C4-2B (cell line): ENCODE data around the gene APOBR.
"Not testable (repeated sequence)": the region's sequence is repeated elsewhere in the genome, so short reads cannot be mapped to it uniquely, and the experiment has no call there.

Source experiments
- H3K27ac ChIP-seq: fragments of 450-650 bp; 2 replicates; pipeline ENCODE4 v1.5.1; 2017
- CTCF ChIP-seq: fragments of 450-650 bp; conservative IDR thresholded peaks from 2 replicates; pipeline ENCODE4 v1.5.1; 2017; ENCODE audit warnings: mild to moderate bottlenecking
- ZFX ChIP-seq: fragments of 450-650 bp; IDR thresholded peaks from 2 replicates; pipeline ENCODE4 v1.6.1; 2017

The APOBR gene, protein sequence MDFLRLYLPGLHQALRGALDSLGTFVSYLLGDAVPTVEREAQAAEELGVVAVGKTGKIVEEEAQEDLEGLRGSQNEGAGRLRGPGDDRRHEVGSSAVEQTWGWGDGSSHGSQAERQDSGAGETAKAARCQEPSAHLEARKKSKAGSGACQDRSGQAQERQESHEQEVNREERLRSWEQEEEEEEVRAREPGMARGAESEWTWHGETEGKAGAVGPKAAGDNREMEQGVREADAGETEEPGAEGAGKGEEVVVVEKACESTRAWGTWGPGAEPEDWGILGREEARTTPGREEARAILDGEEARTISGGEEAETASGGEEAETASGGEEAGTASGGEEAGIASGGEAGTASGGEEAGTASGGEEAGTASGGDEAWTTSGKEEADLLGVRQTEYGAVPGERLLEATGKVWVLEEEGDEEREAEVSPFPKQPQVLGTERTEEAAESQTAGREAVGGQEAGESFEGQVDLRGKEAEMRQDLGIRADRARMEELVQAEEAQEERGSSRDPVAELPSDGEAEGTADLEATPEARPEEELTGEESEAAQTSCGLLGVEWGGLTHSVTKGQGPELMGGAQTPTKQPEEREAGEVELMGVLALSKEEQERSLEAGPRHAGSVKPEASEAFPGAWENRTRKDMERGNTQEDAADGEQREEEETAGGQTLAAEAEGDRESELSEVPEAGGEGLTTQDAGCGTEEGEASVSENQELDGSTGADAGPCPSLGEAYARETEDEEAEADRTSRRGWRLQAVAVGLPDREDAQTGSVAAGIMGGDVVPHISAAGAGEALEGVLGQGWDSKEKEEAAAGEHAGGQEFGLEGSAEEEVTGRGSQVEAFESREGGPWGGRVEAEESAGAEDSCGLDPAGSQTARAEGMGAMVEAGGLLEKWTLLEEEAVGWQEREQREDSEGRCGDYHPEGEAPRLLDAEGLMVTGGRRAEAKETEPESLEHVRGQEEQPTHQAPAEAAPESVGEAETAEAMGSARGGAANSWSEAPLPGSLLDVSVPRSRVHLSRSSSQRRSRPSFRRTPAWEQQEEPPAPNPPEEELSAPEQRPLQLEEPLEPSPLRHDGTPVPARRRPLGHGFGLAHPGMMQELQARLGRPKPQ

GRCh38 chr16:28494121-28494851 is at the start of gene APOBR:
Gene APOBR, plus strand, starts transcription at chr16:28494643. Its CDS starts 39 bp downstream, at chr16:28494682.
- H3K27ac ChIP-seq = no peak within 1 kb of the TSS
- no peak for TF ChIP-seq ZFX

DNA sequence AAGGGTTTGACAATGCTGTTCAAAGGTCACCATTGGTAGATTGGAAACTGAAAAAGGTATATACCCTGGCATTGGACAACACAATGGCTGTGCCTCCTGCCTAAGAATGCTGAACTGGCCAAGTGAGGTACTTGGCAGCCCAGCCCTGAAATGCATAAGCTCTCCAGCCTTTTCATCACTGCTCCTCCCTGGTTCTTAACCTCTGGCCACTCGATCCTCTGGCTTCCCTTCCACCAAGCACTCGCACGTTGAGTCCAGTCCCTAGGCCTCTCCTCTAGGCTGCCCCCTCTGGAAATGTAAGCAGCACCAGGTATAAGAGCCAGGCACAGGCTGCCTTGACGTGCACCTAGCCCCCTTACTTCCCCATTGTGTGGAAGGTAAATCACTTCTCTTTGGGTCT is 48.1 kb upstream of the APOBR start:
- not testable (repeated sequence) for H3K27ac ChIP-seq

DNA sequence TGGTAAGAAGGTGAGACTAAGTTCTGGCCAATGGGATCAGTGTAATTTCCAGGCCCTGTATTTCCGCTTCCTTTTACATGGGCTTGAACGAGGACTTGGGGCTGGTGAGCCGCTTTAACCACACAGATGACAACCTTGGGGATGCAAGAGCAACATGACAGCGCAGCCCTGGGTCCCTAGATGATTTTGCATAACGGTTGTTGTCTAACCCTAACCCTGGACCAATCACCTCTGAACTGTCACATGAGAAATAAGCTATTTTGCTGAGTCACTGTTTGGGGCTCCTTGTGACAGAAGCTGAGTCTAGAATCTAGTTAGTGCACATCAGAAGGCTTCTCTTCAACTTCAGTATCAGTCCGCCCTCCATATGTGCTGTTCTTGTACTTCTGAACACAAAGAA is 47.4 kb upstream of the APOBR start:
- not testable (repeated sequence) for H3K27ac ChIP-seq

GRCh38 chr16:28473714-28474265 is 20.7 kb upstream of the APOBR start:
- H3K27ac ChIP-seq = no peak overlapping the region
- TF ChIP-seq CTCF (no peak), ZFX (no peak)

DNA sequence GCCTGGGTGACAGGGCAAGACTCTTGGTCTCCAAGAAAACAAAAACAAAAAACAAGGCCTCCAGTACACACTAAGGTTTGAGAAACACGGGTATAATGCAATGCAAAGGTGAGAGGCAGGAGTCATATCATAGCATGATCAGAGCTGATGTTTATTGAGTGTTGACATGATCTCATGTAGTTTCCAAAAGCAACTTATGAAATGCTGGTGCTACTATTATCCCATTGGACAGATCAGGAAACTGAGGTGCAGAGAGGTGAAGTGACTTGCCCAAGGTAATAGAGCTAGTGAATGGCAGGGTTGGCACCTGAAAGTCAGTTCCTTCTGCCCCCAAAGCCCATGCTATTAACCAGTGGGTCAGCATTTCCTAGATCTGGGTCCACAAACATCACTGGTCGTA is 19.2 kb upstream of the APOBR start:
- TF ChIP-seq CTCF (no peak), ZFX (no peak)
- H3K27ac ChIP-seq = no peak overlapping the region

DNA sequence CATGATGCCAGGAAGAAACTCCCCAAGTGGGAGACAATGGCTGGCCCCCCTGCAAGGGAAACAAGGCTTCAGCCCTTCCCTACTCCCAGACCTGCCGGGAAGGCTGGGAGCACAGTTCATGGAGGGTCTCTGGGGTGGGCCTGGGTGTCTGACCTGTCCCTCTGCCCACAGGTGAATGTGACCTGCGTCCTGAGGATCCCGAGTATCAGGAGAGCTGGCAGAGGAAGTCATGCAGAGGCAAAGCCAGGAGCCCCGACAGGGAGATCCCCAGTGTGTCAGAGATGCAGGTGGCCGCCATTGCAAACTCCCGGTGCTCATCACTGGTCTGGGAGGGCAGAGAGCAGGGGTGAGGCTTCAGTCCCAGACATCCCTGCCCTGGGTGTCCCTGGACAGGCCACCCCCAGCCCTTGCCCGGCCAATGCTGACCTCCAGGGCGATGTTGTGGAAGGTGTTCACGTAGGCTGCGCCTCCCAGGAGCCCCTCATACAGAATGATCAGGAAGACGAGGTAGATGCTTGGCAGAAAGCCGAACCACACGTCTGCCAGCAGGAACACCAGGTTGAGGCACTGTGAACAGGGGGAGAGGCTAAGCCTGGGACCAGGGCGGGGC is 17.0 kb upstream of the APOBR start:
- TF ChIP-seq CTCF (no peak), ZFX (no peak)
- no peak overlapping the region for H3K27ac ChIP-seq

DNA sequence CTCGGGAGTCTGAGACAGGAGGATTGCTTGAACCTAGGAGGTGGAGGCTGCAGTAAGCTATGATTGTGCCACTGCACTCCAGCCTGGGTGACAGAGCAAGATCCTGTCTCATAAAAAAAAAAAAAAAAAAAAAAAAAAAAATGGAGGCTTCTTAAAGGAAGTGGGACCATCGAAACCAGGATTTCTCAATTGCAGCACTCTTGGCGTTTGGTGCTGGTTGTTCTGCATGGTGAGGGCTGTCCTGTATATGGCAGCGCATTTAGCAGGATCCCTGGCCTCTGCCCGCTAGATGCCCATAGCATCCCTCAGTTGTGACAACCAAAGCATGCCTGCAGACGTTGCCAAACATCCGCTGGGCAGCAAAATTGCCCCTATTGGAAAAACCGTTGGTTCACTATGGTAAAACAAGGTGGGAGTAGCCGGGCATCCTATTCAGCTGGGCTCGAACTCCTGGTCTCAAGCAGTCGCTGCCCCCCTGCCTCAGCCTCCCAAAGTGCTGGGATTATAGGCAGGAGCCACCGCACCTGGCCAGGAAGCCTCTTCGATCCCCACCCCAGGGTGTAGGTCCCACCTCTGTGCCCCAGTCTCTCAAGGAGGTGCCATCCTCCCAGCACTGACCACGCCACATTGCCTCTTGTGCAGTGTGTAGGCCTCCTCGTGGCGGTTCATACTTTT is 15.8 kb upstream of the APOBR start:
- no peak overlapping the region for H3K27ac ChIP-seq
- TF ChIP-seq CTCF (no peak), ZFX (no peak)

DNA sequence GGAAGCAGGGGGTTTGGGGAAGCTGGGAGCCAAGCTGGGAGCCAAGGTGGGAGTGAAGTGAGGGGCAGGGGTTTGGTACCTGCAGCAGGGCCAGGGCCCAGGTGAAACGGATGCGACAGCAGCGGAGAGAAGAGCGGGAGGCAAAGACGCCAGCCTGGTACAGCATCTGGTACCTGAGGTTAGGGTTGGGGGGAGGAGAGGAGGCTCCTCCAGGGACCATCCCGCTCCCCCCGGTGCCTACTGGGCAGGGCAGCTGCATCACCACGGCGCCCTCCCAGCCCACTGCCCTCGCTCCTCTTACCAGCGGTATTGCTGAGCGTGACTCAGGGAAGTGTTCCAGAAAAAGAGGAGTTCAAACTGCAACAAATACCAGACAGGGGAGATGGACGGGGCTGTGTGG is 12.4 kb upstream of the APOBR start:
- no peak for TF ChIP-seq ZFX
- no peak for TF ChIP-seq CTCF
- H3K27ac ChIP-seq = no peak overlapping the region

GRCh38 chr16:28483361-28483760 is 11.1 kb upstream of the APOBR start:
- not testable (repeated sequence) for H3K27ac ChIP-seq
